Mesenchymal stem cell (in vitro differentiated cells and primary cell): ENCODE data around the gene AHCY. TPM values are rescaled to one million over a fixed set of nuclear protein-coding genes. Genes with fewer than 3 reads are reported as not detected.

Experiments used
- small RNA-seq: library from polyadenylated mRNA; stranded (forward); fragments of <200 nt; extraction: miRNeasy Mini kit (QIAGEN cat#:217004); gene quantifications from one replicate; pipeline ENCODE3, GENCODE V24; 2013; ENCODE audit warnings: low read depth

Gene AHCY

Small RNAs within 50 kb of the gene (small RNA-seq; reads per million reads assigned to genes)
- gene AL356299.1 = not detected
